ENCODE data around the gene ARL6IP1. TPM values are rescaled to one million over a fixed set of nuclear protein-coding genes. Genes with fewer than 3 reads are reported as not detected.
A peak's percentile ranks its signal among the peaks of the same experiment; 100 is the strongest.

The ARL6IP1 gene
- total and polyA plus RNA-seq, 2 of the 13 experiments (the other 11 are each of a cell fraction or from before 2014, with no cell fraction given): 263 to 373 TPM

DNA sequence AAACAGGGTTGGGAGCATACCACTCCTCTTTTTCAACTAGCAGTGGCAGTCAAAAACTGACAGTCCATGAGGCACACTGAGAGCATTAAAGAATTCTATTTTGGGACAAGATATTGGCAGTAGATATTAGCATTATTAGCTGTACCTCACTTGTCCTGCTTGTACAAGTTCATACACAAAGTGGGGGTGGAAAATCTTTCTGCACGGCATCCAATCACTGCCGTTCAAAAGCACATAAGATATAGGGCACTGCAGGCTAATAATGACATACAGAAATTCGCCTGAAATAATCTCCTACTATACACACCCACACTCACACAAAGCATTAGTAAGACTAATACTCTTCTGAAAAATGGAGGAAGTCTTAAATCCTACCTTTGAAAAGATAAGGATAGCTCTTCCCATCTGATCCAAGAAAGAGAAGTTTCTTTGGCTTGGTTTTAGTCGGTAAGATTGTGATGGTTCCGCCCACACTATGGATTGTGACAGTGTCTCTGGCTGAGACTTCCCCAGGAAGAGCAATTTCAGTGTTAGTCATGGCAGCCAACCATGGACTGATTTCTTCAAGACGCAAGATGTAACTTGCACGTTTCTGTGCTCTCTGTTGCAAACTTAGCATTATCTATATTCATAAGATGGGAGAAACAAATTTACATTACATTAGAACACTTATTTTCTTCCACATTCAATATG lies 40.6 kb upstream of the ARL6IP1 start (continued):
- TF ChIP-seq, protein P1, sequence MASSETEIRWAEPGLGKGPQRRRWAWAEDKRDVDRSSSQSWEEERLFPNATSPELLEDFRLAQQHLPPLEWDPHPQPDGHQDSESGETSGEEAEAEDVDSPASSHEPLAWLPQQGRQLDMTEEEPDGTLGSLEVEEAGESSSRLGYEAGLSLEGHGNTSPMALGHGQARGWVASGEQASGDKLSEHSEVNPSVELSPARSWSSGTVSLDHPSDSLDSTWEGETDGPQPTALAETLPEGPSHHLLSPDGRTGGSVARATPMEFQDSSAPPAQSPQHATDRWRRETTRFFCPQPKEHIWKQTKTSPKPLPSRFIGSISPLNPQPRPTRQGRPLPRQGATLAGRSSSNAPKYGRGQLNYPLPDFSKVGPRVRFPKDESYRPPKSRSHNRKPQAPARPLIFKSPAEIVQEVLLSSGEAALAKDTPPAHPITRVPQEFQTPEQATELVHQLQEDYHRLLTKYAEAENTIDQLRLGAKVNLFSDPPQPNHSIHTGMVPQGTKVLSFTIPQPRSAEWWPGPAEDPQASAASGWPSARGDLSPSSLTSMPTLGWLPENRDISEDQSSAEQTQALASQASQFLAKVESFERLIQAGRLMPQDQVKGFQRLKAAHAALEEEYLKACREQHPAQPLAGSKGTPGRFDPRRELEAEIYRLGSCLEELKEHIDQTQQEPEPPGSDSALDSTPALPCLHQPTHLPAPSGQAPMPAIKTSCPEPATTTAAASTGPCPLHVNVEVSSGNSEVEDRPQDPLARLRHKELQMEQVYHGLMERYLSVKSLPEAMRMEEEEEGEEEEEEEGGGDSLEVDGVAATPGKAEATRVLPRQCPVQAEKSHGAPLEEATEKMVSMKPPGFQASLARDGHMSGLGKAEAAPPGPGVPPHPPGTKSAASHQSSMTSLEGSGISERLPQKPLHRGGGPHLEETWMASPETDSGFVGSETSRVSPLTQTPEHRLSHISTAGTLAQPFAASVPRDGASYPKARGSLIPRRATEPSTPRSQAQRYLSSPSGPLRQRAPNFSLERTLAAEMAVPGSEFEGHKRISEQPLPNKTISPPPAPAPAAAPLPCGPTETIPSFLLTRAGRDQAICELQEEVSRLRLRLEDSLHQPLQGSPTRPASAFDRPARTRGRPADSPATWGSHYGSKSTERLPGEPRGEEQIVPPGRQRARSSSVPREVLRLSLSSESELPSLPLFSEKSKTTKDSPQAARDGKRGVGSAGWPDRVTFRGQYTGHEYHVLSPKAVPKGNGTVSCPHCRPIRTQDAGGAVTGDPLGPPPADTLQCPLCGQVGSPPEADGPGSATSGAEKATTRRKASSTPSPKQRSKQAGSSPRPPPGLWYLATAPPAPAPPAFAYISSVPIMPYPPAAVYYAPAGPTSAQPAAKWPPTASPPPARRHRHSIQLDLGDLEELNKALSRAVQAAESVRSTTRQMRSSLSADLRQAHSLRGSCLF (CRISPR knock-in tag; IDR thresholded peaks at IDR 0.05; ENCODE audit: borderline replicate concordance): no peak
- TF ChIP-seq ZNF879 (CRISPR knock-in tag; IDR thresholded peaks at IDR 0.05): no peak
- TF ChIP-seq EED (CRISPR knock-in tag; IDR thresholded peaks at IDR 0.05): no peak
- TF ChIP-seq KLF9 (CRISPR knock-in tag; IDR thresholded peaks at IDR 0.05; ENCODE audit: low read depth): no peak
- no peak for TF ChIP-seq ZNF775 (CRISPR knock-in tag; IDR thresholded peaks at IDR 0.05; ENCODE audit: borderline replicate concordance)

DNA sequence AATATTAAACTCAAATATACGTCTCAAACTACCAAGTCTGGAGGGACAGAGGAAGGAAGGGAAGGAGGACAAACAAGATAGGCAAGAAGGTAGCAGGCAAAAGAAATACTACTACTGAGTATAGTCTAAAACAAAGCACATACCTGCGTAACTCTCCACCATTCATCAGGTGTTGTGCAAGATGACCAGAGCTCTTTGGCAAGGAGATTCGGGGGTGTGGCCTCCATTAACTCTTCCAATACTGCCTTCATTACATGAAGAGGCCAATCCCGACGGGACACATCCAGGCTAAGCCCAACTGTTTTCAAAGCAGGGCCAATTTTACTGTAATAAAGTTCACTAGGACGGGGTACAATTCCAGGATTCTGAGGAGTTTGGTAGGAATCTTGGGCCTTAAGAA lies 38.2 kb upstream of the ARL6IP1 start:
- TF ChIP-seq CBFB (CRISPR knock-in tag; IDR thresholded peaks at IDR 0.05) (no peak), CEBPB (IDR thresholded peaks at IDR 0.05; ENCODE audit: borderline replicate concordance, low read depth, low read length) (peak; percentile 89), ZNF652 (CRISPR knock-in tag; IDR thresholded peaks at IDR 0.05; ENCODE audit: borderline replicate concordance, low read depth) (peak; percentile 90), CEBPG (CRISPR knock-in tag; IDR thresholded peaks at IDR 0.05) (peak; percentile 74)
- in situ Hi-C loops (cut with HindIII; ENCODE audit: extremely low pct_ligation_motif_present, low pct_unique_long_range_greater_than_20kb) (no loop called here), intact Hi-C loops (cut with micrococcal nuclease; ENCODE audit: unreplicated experiment) (loop anchor here (5.0 kb wide), 1 partner anchor 37 kb away; the partner anchor contains the start of gene ARL6IP1)
- Histone ChIP-seq H4K20me1 (ENCODE audit: insufficient read depth, low read length) (no peaks in the 10 kb centered on the region; the same call in 1 of the 2 replicates), H3K9ac (ENCODE audit: insufficient read depth, low read depth, low read length) (no peak overlapping the region), H3K4me1 (ENCODE audit: insufficient read depth, low read length) (no peaks in the 10 kb centered on the region), H3K27me3 (ENCODE audit: control insufficient read depth in 1 of 2, insufficient read depth in 2 of 2, low read length in 2 of 2) (no peaks in the 10 kb centered on the region), H3K4me3 (replicated peaks in 1 of 3; ENCODE audit: insufficient read depth in 1 of 3, low read depth in 2 of 3, low read length in 3 of 3) (no peak overlapping the region), H2AFZ (ENCODE audit: low read length) (no peak overlapping the region), H3K36me3 (replicated peaks in 1 of 2; ENCODE audit: control insufficient read depth in 1 of 2, insufficient read depth in 2 of 2, low read length in 2 of 2) (peaks cover 49 to 89% of the 10 kb centered on the region in 2 experiments), H3K27ac (ENCODE audit: extremely low read length, insufficient read depth, low read length) (no peak overlapping the region), H3K4me2 (ENCODE audit: low read depth, low read length) (no peak overlapping the region), H3K79me2 (ENCODE audit: insufficient read depth, low read length) (no peaks in the 10 kb centered on the region), H3K9me3 (ENCODE audit: low read length) (no peaks in the 10 kb centered on the region)
- WGBS (ENCODE audit: low lambda C conversion rate): 82% methylated on average over 6 of the region's 6 CpGs
- POLR2A ChIA-PET: interaction anchor here (1.8 kb wide), 1 partner anchor 38 kb away, joined by 8 read pairs; the partner anchor contains the start of gene ARL6IP1
- no TSS peak for BruUV-seq (replicated peaks)
- ATAC-seq (peak; percentile 57; the same call in 2 of the 3 replicates), FAIRE-seq (no peak), DNase-seq (ENCODE audit: low spot score) (peak; percentile 66)
- CTCF ChIA-PET (ENCODE audit: low intra/inter-chr PET ratio, low total read pairs): no interaction called here
